KBM-7 (cell line): ENCODE measurements around the gene GABPB2.

Source experiments
- DNase-seq: peaks from one replicate; pipeline ENCODE4 v3.0.0-alpha.2; 2015
- in situ Hi-C: fragments of 300-500 bp; cut with MboI; formaldehyde crosslinking; loops from 2 replicates; pipeline ENCODE4 v1.14.3; 2020; ENCODE audit warnings: low sequenced_read_pairs, low pct_unique_long_range_greater_than_20kb, mixed read lengths

Gene GABPB2

DNA sequence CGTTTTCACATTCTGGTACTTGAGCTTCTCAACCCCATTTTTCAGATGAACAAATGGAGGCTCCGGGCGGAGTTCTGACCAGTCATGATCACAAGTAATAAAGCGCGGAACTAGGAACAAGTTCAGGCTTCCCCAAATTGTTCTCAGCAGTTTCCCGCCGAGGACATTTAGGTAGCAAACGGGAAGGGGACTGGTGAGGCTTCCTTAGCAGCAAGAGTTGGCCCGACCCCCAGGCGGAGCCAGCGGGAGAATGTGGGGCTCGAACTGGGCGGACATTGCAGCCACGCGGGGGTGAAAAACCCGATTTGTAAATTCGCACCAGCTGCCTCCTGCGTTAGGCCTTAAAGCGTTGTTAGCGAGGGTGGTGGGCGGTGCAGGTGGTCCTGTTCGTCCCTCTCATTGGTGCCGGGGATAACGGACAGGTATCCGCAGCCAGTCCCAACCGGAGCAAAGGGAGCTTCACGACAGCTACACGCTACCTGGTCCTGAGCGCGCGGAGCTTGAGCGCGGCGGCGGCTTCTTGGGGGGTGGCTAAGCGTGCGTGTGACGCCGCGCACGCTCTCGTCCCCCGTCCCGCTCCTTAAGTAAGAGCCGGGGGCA is 60.5 kb downstream of the GABPB2 start:
- DNase-seq: no peak
- in situ Hi-C loops: no loop called here

DNA sequence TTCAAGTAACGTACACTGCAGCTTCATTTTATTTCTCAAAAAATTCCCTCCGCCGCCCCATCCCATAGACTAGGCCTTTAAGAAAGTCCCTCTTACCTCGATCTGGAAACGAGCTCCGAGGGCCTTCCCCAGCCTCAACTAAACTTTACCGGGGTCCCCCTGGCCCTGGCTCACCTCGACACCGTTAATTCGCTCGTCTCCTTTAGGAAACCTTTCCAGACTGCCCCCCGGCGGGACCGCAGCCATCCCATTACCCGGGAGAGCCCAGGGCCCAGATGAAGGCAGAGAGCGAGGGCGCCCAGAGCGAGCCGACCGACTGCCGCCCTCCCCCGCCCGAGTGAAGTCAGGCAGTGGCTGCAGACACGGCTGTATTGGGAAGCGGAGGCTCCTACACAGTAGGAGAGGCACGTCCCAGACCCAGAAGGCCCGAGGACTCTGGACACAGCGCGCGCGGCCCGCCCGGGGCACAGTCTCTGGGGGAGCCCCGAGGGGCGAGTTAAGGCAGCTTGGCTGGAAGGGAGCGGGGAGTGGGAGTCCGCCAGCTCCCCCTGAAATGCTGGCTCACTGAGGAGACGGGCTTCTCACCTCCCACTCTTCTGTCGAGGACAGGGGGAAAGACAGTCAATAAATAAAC is 61.3 kb downstream of the GABPB2 start:
- no peak for DNase-seq
- in situ Hi-C loops: no loop called here

DNA sequence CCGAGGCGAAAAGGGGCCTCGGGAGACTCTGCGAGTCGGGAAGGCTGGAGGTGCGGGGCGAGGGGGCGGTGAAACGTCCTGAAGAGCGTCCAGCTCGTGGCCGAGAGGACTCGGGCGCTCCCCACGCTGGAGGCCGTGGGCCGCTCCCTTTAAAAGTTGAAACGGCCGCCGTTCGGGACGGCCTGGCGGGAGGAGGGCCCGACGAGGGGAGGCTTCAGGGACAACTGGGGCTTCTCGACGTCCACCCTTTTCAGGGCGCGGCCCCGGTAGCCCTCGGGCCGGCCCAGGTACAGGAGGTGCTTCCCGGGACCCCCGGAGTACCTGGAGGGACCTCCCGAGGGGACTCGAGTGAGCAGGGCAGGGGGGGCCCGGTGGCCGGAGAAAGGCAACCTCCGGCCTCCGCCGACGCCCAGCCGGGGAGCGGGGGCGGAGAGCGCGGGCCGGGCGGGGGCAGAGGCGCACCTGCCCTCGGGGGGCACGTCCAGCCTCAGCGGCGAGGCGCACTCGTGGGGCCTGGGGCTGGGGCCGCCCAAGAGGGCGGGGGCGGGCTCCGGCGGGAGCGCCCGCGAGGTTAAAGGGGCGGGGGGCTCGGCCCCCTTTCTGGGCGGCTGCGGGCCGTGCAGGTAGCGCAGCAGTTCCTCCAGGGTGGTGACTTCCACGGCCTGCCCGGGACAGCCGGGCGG is 61.9 kb downstream of the GABPB2 start:
- in situ Hi-C loops: no loop called here
- DNase-seq: no peak

DNA sequence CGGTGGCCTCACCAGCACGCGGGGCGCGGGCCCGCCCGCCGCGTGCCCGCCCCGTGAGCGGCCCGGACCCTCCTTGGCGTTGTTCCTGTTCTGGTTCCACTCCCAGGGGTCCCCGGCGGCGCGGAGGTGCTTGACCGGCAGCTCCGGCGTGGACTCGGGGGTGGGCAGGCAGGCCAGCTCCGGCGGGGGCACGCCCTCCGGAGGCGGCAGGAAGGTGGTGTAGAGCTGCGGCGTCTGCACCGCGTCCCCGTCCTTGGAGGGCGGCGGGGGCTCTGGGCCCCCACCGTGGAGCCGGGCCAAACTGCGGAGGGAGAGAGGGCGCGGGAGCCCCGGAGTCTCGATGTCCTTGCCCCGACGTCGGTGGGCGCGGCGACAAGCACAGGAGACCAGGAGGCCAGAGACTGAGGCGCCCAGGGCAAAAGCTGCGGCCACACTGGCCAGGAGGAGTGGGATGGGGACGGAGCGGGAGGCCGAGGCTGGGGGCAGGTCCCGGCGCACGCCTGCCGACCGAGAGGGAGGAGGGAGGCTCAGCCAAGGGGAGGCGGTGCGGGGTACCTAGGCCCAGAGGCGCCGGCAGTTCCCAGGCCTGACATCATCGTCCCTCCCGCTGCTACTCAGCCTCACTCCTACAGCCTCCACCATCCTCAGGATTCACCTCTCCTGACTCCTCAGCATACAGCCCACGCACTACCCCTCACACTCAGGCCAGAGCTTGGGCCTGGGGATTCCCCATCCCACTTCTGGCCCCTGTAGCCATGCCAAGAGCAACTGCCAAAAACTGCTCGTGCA is 62.7 kb downstream of the GABPB2 start:
- in situ Hi-C loops: no loop called here
- no peak for DNase-seq

DNA sequence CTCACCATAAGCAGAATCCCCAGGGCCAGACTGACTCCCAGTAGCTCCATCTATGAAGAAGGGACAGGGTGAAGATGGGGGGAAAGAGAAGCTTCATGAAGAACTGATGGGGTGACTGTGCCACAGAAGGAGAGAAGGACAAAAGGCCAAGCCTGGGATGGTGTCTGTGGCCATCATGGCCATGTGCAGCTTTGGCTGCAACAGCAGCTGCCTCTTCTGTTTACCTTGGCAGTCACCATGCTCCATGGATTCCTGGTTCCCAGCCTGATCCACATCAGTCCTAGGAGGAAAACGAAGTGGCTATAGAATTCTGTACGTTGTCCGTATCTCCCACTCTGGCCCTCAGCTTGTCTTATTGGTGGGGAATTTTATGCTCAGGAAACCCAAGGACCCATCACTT is 63.8 kb downstream of the GABPB2 start:
- in situ Hi-C loops: no loop called here
- no peak for DNase-seq

DNA sequence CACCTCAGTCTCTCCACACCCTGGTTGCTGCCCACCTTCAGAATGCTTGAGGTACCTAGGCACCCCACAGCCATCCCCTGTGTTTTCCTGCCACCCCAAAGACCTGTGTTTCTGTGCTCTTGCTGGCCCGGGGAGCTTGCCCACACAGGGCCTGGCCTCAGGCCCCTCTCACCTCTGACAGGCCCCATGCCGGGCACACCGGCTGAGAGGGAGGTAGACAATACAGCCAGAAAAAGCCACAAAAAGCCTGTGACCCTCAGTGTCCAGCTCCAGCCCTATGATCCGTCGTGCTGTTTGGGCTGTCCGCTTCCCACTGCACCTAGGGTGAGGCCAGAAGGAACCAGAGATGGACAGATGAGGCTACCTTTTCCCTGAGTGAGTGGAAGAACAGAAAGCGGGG is 64.4 kb downstream of the GABPB2 start:
- in situ Hi-C loops: no loop called here
- no peak for DNase-seq

DNA sequence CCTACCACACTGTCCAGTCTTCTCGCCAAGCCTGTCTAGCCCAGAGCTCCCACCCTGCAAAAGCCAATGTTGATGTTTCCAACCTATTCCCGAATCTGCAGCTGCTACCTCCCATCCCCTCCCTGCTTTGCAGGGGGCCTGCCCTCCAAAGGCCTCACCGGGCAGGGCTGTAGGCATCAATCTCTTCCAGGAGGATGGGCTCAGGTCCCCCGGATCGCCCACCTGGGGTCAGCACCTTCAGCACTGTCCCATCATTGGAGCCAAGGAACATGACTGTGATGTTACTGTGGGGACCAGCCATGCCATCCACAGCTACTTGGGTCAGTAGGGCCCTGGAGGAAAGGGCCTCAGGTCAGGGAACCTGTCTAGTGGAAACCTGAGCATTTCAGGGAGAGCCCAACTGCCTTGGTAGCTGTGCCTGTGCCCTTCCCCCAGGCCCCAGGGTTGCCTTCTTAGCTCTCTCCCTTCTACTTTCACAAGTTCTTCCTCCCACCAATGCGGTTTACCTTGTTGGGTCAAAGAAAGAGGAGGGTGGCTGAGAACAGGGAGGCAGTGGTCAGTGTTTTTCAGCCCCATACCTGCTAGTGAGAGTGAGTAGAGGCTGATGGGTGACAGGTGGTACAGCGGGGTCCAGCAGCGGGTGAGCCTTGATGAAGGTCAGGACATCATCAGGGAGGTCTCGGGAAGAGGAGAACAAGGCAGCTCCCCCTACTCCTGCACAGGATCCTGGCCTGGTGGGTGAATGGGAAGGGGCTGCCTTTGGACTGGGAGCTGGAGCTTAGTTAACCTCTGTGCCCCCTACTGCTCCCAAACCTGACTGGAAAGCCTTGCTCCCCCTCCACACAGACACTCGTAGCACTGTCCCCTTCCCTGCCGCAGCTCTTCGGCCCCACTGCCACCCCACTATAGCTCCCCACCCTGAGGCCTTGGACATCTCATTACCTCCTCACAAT is 65.1 kb downstream of the GABPB2 start:
- in situ Hi-C loops: no loop called here
- no peak for DNase-seq

DNA sequence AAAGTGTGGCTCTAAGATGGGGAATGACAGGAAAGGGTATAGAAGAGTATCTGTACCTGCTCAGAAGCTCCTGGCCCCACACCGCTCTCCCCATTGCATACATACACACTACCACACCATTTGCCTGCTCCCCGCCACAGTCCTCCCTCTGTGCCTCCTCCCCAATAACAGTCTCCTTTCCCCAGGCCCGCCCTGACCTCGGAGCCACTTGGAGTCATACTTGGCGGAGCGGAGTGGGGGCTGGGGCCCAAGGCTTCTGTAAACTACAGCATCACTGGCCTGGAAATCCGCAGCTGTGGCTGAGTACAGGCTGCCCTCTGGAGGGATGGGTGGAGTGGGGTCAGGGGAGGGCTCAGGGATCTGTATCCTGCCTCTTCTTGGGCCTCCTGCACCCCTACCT is 67.2 kb downstream of the GABPB2 start:
- in situ Hi-C loops: no loop called here
- DNase-seq: no peak

DNA sequence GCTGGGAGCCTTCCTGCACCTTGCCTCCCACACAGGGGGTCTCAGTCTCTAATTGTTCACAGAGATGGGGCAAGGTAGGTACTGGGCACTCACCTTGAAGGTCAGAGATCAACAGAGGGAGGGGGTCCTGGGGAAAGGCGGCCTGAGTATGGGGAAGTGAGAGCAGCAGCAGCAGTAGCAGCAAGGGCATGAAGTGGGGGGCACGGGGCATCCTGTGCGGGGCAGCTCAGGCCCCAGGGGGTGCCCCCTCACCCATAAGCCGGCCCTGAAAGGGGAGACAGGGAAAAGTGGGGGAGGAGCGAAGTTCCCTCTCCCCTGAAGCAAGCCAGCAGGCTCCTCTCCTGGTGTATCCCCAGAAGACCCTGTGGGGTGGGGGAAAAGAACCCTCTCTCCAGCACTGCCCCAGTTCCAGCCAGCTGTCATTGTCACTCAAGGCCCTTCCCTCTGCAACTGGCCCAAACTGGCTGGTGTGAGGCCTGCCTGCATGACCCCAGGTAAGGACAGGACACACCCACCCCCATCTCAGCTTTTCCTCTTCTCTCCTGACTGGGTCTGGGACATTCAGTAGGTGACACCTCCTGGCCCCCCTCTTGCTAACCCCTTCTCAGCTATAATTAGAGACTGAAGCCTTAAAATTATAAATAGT is 72.0 kb downstream of the GABPB2 start:
- DNase-seq: no peak
- in situ Hi-C loops: no loop called here

DNA sequence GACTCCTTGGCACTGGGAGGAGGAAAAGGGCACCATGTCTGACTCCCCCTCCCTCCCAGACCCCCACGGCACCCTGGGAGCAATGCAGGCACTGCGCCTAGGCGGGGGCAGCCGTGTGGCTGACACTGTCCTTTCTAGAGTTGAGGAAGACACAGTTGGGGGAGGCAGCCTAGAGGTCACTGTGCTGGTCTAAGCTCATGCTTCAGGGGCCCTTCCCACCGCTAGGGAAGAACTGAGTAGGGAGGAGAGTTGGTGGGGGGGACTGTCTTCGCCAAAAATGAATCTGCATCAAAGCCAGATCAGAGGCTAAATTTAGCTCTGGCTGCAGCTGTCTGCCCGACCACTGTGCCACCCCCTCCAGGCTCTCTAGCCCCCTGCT is 72.5 kb downstream of the GABPB2 start:
- no peak for DNase-seq
- in situ Hi-C loops: no loop called here

DNA sequence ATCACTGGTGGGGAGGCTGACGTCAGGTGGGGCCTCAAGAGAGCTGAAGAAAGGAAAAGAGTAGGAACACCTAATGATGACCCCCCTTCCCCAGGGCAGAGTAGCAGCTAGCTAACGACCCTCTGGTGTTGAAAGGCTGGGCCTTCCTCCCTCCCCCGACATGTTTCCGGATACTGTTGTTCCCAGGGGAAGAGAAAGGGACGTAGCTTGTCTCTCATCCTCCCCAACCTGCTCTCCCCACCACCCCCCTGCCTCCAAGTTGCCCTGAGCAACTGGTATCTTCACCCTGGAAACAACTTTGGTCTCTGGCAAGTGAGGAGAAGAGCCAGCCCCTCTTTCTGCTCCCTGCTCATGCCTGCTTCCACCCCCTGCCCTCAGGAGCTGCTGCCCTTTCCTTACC is 73.4 kb downstream of the GABPB2 start:
- no peak for DNase-seq
- in situ Hi-C loops: no loop called here

DNA sequence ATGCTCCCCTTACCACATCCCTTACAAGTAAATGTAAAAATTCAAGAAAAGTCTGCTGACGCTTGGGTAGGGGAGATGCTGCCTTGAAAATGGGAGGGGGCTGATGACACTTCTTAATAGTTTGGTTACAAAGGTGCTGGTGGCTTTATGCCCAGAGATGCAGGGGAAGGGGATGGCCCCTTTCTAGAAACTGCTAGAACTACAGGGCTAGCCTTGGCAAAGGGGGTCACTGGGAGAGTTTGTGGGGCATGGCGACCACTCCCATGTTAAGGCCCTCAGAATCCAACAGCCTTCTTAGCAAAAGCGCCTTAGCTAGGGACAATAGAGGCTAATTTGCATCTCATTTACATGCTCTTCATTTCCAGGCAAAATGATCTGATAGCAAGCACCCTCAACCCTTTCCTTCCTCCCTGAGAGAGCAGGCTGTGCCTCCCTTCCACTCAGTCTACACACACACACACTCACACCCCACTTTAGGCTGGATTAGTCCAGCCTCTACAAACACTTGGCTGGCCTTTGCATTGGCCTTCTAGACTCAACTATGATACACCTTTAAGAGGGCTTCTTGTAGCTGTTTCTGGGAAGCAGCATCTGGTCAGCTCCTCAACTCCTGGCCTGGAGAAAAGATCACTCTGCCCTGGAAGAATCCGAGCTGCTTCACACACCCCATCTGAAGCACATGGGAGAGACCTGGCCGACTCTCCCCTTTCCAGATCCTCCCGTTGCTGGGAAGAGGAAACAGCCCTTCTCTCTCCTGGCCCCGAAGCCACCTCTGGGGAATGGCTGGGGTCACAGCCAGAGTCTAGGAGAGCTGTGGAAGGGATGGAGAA is 74.1 kb downstream of the GABPB2 start:
- DNase-seq: no peak
- in situ Hi-C loops: no loop called here

DNA sequence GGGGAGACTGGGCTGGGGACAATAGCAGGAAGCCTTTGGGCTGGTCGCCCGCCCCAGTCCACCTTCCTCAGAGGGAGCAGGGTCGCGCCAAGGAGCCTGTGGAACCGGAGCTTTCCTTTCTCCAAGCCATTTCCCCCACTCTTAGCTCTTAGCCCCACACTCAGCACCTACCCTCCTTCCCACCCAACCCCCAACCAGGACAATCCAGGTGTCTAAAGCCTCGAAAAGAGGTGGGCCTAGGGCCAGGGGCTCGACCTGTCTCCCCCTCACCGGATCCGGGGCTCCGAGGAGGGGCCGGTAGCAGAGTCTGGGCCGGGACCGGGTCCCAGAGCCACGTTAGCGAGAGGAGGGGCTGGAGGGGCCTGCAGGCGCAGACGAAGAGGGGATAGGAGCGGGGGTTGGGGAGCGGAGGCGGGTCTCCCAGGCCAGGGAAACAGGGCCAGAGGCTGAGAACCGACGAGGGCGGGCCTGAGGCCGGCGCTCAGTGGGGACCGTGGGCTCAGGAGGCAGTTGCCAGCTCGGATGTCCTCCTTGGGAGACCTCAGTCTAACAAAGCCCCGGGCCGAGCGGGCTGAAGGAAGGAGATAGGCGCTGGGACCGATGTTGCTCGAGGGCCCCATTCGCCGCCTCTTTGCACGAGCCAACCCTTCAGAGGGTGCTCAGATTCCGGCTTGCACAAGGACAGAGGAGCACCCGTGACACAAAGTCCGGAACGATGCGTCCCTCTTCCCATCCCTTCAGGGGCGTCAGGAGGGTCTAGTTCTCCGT is 74.9 kb downstream of the GABPB2 start:
- DNase-seq: no peak
- in situ Hi-C loops: no loop called here

DNA sequence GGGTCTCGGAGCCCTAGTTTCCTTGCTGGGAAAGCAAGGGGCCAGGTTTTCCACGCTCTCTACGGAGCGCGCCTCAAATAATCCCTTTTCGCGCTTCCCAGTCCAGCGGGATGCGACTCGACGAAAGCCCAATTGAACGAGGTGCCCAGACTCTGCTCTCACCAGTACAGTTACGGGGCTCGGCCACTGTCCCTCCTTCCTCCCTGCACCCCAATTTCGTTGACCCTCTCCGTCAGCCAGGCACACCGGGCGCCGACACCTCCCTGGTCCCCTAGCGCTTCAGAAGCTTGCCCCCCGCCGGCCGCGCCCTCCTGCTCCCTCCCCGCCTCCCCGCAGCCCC is 75.5 kb downstream of the GABPB2 start:
- DNase-seq: no peak
- in situ Hi-C loops: no loop called here

DNA sequence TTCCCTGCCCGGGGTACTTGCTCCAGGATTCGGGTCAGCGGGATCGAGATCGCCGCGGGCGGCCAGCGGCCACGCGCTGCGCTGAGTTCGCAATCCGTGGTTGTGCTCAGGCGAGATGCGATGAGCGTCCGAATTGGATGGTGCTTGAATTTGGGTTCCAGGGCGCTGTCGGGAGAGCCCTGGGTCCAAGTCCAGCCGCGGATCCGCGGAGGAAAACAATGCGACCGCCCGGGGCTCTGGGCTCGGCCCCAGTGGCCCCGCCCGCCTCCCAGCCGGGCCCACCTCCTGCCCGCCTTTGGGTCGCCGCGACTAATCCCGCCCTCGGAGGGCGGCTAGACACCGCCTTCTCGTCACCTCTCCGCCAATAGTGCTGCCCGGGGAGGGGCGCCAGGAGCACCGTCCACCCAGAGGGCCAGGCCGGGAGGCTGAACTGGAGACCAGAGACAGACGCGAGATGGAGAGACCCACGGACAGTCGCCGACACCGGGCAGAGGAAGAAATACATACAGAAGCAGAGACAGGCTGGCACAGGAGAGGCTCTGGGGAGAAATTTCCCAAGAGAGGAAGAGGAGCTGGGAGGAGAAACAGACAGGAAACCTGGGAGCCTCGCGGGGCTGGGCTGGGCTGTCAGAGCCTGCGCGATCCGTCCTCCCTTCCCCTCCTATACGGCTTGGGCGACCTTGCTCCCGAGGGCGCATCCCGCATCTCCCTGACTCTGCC is 76.0 kb downstream of the GABPB2 start, which contains the start of gene SEMA6C:
TSS of gene SEMA6C (minus strand) at position 220 of the 720 bp plus-strand sequence. CDS start 4,010 bp downstream, outside the sequence.
- peak; percentile 92 for DNase-seq
- in situ Hi-C loops: no loop called here

DNA sequence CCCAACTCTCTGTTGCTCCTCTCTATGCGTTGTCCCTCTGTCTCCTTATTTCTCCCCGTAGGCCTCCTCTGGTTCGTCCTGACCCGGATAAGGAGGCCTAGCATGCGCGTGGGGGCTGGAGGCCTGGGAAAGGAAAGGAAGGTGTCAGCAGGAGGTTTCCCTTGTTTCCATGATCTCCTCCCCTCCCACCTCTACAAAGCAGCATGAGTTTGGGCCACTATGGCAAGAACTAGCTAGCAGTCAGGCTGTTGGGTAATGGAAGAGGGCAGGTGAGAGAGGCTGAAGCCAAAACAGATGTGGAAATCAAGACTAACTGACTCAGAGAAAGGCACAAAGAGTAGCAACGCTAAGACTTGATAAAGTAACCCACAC is 76.6 kb downstream of the GABPB2 start:
- DNase-seq: no peak
- in situ Hi-C loops: no loop called here

DNA sequence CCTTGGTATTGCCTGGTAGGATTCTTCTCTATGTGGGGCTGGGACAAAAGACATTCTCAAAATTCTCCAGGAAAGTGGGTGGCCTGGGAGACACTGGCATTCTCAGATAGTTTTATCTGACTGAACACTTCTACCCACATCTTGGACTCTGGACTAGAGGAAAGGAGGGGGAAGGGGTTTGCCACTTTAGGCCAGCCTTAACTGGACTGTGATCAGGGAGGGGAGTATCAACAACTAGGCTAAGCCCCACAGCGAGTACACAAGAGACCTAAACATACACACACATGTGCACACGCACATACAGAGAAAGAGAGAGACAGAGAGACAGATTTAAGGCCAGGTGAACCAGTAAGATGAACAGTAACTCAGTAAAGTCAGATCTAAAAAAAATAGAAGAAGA is 77.1 kb downstream of the GABPB2 start:
- in situ Hi-C loops: no loop called here
- DNase-seq: no peak
